GM12873 (cell line): ENCODE data around the gene CYSRT1.

Experiments
- CTCF ChIP-seq: IDR thresholded peaks from 2 replicates; pipeline ENCODE4 v1.5.1; 2012; ENCODE audit warnings: low read depth, mild to moderate bottlenecking, moderate library complexity, low read length, control low read depth; ENCODE audit not compliant: insufficient read depth; ENCODE audit errors: missing control alignments

CYSRT1 gene

GRCh38 chr9:137191691-137192447, 33.1 kb upstream of the CYSRT1 start:
- TF ChIP-seq CTCF = no peak

GRCh38 chr9:137192448-137192780, 32.6 kb upstream of the CYSRT1 start:
- TF ChIP-seq CTCF = no peak

- no peak for TF ChIP-seq CTCF
Measured at GRCh38 chr9:137192859-137193258, 32.1 kb upstream of the CYSRT1 start.

DNA sequence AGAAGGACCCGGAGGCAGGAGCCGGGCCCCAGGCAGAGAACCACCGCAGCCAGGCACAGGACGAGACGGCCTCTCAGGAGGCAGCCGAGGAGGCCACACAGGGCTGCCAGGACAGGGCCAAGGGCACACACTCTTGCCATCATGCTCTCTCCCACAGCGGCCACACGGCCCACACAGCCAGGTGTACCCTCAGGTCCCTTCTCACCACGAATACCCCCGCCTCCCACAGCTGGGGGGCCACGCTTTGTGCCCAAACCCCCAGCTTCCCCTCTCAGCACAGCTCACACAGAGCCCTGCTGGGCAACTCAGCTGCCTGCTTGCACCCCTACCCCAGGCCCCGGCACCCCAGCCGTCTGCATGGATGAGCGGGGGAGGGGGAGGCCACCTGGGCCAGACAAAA, 31.2 kb upstream of the CYSRT1 start:
- TF ChIP-seq CTCF = no peak

DNA sequence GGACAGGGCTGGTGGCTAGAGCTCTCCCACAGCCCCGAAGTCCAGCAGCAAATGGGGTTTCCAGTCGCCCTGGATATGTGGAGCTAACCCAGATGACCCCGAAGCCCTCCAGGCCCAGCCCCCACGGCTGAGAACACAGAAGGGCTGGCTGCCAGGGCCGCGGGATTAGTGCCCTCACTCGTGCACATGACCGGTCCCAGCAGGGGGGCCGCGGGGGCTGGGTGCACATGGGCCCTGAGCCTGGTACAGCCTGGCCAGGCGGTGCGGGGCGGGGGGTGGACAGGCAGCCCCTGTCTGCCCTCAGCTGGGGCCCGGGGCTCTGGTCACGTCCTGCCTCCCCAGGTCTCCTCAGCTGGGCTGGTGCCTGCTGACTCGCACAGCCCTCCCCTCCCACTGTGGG, 30.6 kb upstream of the CYSRT1 start:
- no peak for TF ChIP-seq CTCF

DNA sequence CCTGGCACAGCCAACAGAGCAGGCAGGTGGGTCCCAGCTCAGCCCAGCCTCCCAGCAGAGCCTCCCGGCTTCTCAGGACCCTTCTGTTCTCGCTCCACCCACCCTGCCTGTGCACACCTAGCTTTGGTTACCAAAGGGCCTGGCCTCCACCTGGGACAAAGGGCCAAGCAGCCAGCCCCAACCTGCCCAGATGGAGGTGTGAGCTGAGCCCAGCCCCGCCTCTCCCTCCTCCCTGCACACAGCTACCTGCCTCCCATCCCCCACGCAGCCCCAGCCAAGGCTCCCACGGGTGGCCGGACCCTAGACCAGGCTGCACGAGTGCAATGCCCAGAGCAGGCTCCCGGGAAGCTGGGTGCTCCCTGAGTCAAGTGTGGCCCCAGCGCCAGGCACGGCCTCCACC, 30.1 kb upstream of the CYSRT1 start:
- no peak for TF ChIP-seq CTCF

DNA sequence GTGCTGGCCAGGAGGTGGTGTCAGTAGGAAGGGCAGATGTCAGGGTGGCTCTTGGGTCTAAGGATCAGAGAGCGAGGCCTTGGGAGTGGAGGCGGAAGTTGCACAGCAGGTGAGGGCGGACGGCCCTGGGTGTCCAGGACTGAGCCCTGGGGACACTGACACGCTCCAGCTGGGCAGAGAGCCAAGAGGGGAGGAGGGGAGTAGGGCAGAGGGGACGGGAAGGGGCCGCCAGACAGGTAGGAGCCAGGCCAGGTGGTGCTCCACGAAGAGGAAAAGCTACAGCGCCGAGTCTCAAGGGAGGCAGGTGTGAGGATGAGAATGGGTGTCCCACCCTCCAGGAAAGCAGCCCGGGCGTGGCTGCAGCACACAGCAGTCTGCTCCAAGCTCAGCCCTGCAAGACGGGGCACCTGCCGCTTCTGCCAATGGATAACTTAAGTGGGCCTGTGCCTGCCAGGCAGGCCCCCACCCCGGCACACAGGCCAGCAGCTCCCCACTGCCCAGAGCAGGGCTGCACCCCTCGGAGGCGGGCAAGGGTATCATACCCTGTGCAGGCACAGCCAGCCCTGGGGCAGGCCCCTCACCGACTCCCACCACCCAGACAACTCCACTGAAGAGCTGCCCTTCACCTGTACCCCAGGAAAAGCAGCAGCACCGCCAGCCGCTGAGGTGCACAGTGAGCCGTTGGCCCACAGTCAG, 29.3 kb upstream of the CYSRT1 start:
- TF ChIP-seq CTCF = no peak
